Upper lobe of left lung (tissue), 6 donors: ENCODE data around the gene ARHGEF12. TPM values are rescaled to one million over a fixed set of nuclear protein-coding genes. Genes with fewer than 3 reads are reported as not detected.
A peak's percentile ranks its signal among the peaks of the same experiment; 100 is the strongest.

Source experiments
- ATAC-seq, 2 donors: fragments of 200-7000 bp; cut with Tn5 transposase; one replicate each; pipeline ENCODE4 v1.9.1; 2022; ENCODE audit warnings: mild to moderate bottlenecking in 2 of 2, moderate library complexity in 2 of 2; ENCODE audit not compliant: low FRiP score in 2 of 2
- DNase-seq, 2 donors: peaks; one replicate each; pipeline ENCODE4 v3.0.0-alpha.2; 2019 to 2020
- H3K27ac ChIP-seq, 4 donors: fragments of 200-600 bp; sonication (generic); one replicate each; pipeline ENCODE4 v1.5.1; 2016 to 2019
- H3K27me3 ChIP-seq, 4 donors: fragments of 200-600 bp; sonication (generic); one replicate each; pipeline ENCODE4 v1.5.1; 2017 to 2019
- H3K36me3 ChIP-seq, 4 donors: fragments of 200-600 bp; sonication (generic); one replicate each; pipeline ENCODE4 v1.5.1; 2016 to 2019
- H3K4me1 ChIP-seq, 4 donors: fragments of 200-600 bp; sonication (generic); one replicate each; pipeline ENCODE4 v1.5.1; 2018 to 2019
- H3K4me3 ChIP-seq, 4 donors: fragments of 200-600 bp; sonication (generic); one replicate each; pipeline ENCODE4 v1.5.1; 2017 to 2019; ENCODE audit warnings: mild to moderate bottlenecking in 2 of 4, moderate library complexity in 1 of 4
- H3K9me3 ChIP-seq, 4 donors: fragments of 200-600 bp; sonication (generic); one replicate each; pipeline ENCODE4 v1.5.1; 2018 to 2019
- EP300 ChIP-seq, 4 donors: sonication (generic); formaldehyde crosslinking; IDR thresholded peaks; one replicate each; pipeline ENCODE4 v1.5.1; 2017; ENCODE audit warnings: antibody characterized with exemption in 4 of 4, control low read depth in 2 of 4
- POLR2A ChIP-seq, 4 donors: fragments of 450-650 bp; IDR thresholded peaks; one replicate each; pipeline ENCODE4 v1.5.1; 2016 to 2017; ENCODE audit warnings: antibody characterized with exemption in 4 of 4, mild to moderate bottlenecking in 2 of 4
- POLR2AphosphoS5 ChIP-seq, 2 donors: sonication (generic); formaldehyde crosslinking; IDR thresholded peaks; one replicate each; pipeline ENCODE4 v1.5.1; 2017; ENCODE audit warnings: antibody characterized with exemption in 2 of 2
- WGBS, 2 donors: methylation state at CpG; one replicate each; pipeline ENCODE4 v1.1.5; 2017 to 2018; 5-methylcytosine and 5-hydroxymethylcytosine counted together
- small RNA-seq, 4 donors: library from RNA; depleted of rRNA; stranded (forward); fragments of <200 nt; gene quantifications; one replicate each; pipeline ENCODE3, GENCODE V24; 2016
- total RNA-seq, 6 donors: library from RNA; depleted of rRNA in 4 of 6; stranded (reverse); fragments of >200 nt in 4 of 6; gene quantifications; one replicate each; pipeline versions ENCODE4 v1.1.0 to v1.2.1, GENCODE V29; 2016 to 2021
- TF ChIP-seq, protein P1 (sequence below), 6 experiments: fragments of 450-650 bp in 4 of 6; fragments of 200-600 bp in 2 of 6; sonication (generic) in 2 of 6; IDR thresholded peaks; one replicate each; pipeline ENCODE4 v1.5.1; 2016 to 2019; ENCODE audit warnings: antibody characterized with exemption in 6 of 6
- donor health status: DM: no; HTN: no; CAD: no; lungs with moderate emphysema.
- donor health status: DM: no; HTN: yes; CAD: no; lungs with severe emphysema.

Gene ARHGEF12
- total RNA-seq, 6 donors from 2014 or later: 90.1 to 170 (median 106) TPM

DNA sequence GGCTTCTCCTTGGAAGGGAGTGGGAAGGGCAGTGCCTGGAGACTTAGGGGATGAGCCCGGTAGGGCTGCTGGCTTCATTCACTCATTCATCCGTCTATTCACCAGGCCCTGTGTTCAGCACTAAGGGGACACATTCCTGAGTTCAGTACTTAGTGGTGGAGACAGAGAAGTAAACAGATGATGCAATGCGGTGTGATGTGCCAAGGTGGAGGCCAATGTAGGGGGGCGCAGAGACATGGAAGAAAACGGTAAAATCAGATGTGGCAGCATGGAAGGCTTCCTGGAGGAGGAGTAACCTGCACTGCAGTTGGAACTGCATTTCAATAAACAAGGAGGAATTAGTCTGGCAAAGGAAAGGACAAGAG lies 196.6 kb downstream of the ARHGEF12 start:
- H3K36me3 ChIP-seq: no peaks in the 10 kb centered on the region
- DNase-seq: no peak
- H3K4me1 ChIP-seq: no peaks in the 10 kb centered on the region
- no peaks in the 10 kb centered on the region for H3K9me3 ChIP-seq
- TF ChIP-seq POLR2AphosphoS5 (IDR thresholded peaks at IDR 0.05): no peak
- peak overlapping the region in 1 of 4 donors; percentile 23 for H3K27ac ChIP-seq
- 59% methylated on average over 5 of the region's 5 CpGs for WGBS, 2 donors
- no peak overlapping the region for H3K4me3 ChIP-seq
- no peak for ATAC-seq
- H3K27me3 ChIP-seq: no peaks in the 10 kb centered on the region

DNA sequence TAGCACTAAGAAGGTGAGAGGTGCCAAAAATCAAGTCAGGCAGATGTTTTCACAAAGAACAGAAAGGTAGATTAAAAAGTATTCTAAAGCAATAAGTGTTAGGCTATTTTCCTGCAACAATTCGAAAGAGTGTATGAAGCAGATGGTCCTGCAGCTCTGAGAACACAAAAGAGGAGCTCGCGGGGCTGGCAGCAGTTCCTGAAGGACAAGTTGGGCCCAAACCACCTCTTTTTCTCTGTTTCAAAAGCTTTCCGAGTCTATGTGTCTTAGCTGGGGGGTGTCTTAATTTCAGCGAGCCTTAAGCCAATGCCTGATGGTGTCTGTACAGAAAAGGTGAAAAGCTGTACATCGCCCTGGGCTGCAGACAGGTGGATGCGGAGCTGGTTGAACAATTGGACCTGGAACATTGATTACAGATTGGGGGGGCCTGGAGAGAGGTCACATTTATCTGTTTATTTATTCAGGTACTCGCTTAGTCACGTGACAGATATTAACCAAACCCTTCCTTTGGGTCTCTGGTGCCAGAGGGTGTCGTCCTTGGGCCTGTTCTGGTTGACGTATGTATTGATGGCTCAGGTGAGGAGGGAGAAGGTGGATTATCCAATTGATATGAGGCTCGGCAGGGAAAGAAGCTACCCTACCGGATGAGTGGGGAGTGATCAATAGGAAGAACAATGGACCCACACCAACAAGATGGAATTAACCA lies 200.0 kb downstream of the ARHGEF12 start:
- Histone ChIP-seq H3K36me3 (no peaks in the 10 kb centered on the region), H3K27me3 (no peaks in the 10 kb centered on the region), H3K9me3 (no peaks in the 10 kb centered on the region), H3K4me3 (no peak overlapping the region), H3K27ac (no peak overlapping the region), H3K4me1 (no peaks in the 10 kb centered on the region)
- TF ChIP-seq POLR2A (IDR thresholded peaks at IDR 0.05) (no peak), POLR2AphosphoS5 (IDR thresholded peaks at IDR 0.05) (no peak), EP300 (IDR thresholded peaks at IDR 0.05) (no peak)
- TF ChIP-seq, protein P1, sequence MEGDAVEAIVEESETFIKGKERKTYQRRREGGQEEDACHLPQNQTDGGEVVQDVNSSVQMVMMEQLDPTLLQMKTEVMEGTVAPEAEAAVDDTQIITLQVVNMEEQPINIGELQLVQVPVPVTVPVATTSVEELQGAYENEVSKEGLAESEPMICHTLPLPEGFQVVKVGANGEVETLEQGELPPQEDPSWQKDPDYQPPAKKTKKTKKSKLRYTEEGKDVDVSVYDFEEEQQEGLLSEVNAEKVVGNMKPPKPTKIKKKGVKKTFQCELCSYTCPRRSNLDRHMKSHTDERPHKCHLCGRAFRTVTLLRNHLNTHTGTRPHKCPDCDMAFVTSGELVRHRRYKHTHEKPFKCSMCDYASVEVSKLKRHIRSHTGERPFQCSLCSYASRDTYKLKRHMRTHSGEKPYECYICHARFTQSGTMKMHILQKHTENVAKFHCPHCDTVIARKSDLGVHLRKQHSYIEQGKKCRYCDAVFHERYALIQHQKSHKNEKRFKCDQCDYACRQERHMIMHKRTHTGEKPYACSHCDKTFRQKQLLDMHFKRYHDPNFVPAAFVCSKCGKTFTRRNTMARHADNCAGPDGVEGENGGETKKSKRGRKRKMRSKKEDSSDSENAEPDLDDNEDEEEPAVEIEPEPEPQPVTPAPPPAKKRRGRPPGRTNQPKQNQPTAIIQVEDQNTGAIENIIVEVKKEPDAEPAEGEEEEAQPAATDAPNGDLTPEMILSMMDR (IDR thresholded peaks at IDR 0.05): no peak
- WGBS, 2 donors: 91 to 94% methylated on average over 13 of the region's 13 CpGs
- DNase-seq (no peak), ATAC-seq (no peak)

DNA sequence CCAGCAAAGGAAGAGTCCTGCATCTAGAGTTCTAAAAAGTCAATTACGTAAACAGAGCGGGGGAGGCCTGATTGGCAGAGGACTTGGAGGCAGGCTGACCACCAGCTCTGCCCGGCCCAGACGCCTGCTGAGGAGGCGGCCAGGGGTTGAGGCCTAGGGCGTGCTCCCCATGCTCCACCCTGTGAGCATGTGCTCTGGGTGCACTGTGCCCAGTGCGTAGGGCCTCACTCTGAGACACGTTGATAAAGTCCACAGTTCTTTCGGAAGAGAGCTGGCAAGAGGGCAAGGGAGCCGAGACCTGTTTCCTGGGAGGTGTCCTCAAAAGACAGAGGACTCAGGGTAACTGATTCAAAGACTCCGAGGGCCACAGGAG lies 200.6 kb downstream of the ARHGEF12 start:
- 93 to 96% methylated on average over 11 of the region's 11 CpGs for WGBS, 2 donors
- no peak overlapping the region for H3K27ac ChIP-seq
- H3K36me3 ChIP-seq: no peaks in the 10 kb centered on the region
- H3K4me1 ChIP-seq: no peaks in the 10 kb centered on the region
- TF ChIP-seq POLR2AphosphoS5 (IDR thresholded peaks at IDR 0.05) (no peak), EP300 (IDR thresholded peaks at IDR 0.05) (no peak), POLR2A (IDR thresholded peaks at IDR 0.05) (no peak)
- TF ChIP-seq, protein P1 (IDR thresholded peaks at IDR 0.05): no peak
- DNase-seq (peak in 1 of 2 donors; percentile 53), ATAC-seq (no peak)
- no peak overlapping the region for H3K4me3 ChIP-seq
- peaks cover 0 to 3% (median 0%) of the 10 kb centered on the region in 4 donors for H3K9me3 ChIP-seq
- H3K27me3 ChIP-seq: no peaks in the 10 kb centered on the region

DNA sequence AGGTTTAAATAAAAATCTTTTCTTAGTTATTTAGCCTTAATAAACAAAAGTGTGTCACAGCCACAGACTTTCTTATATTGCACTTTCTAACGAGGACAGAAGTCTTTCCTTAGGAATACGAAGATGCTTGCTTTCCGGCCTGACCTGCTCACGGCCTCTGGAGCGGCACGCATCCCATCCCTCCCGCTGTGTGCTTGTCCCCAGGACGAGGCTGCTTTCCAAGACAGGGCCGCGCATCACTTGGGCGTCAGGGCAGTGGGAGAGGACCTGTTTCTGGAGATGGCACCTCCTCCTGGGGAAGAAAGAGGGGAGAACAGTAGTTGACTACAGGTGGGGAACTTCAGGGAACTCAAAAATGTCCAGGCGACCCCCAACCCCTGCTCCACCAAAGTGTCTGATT lies 201.8 kb downstream of the ARHGEF12 start:
- no peaks in the 10 kb centered on the region for H3K4me1 ChIP-seq
- peaks cover 0 to 5% (median 0%) of the 10 kb centered on the region in 4 donors for H3K9me3 ChIP-seq
- no peak overlapping the region for H3K4me3 ChIP-seq
- WGBS, 2 donors: 92 to 95% methylated on average over 12 of the region's 12 CpGs
- H3K27me3 ChIP-seq: no peaks in the 10 kb centered on the region
- peak in 1 of 2 donors; percentile 51 for DNase-seq
- no peaks in the 10 kb centered on the region for H3K36me3 ChIP-seq
- no peak overlapping the region for H3K27ac ChIP-seq
- ATAC-seq: no peak
- TF ChIP-seq, protein P1 (IDR thresholded peaks at IDR 0.05): no peak

DNA sequence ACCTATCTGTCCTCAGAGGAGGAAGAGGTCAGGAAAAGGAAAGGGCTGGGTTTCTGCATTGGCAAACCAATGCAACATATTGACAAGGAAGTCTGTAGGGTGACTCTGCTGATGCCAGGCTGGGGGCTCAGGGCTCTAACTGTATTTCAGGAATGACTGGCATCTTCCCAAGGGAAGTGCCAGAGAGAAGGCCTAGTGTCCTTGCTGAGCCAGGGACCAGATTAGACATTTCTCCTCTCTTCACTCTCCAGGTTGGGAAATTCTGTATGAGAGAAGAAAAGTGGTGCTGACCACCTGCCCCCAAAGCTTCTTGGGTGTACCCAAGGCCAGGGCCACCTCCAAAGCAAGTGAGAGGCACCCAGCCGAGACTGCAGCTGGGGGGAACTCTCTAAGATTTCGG lies 202.5 kb downstream of the ARHGEF12 start:
- TF ChIP-seq POLR2A (IDR thresholded peaks at IDR 0.05): no peak
- TF ChIP-seq, protein P1 (IDR thresholded peaks at IDR 0.05): no peak
- TF ChIP-seq EP300 (IDR thresholded peaks at IDR 0.05): no peak
- no peak for TF ChIP-seq POLR2AphosphoS5 (IDR thresholded peaks at IDR 0.05)

More for the DNA sequence above, 202.5 kb downstream of the ARHGEF12 start:
- DNase-seq: no peak
- 89 to 100% methylated on average over 2 of the region's 2 CpGs for WGBS, 2 donors
- H3K4me1 ChIP-seq: no peaks in the 10 kb centered on the region
- no peaks in the 10 kb centered on the region for H3K27me3 ChIP-seq
- no peak overlapping the region for H3K27ac ChIP-seq
- ATAC-seq: no peak
- no peaks in the 10 kb centered on the region for H3K36me3 ChIP-seq
- peaks cover 0 to 5% (median 0%) of the 10 kb centered on the region in 4 donors for H3K9me3 ChIP-seq
- no peak overlapping the region for H3K4me3 ChIP-seq

Small RNA genes within 50 kb of the gene (small RNA-seq; reads per million reads assigned to genes)
- gene RF00100: 68.0 to 418 (median 154) reads per million in 4 donors

Other genes starting within 250 kb of the ARHGEF12 start
- 10 to 100 TPM in 2 of 6 donors, 1 to 10 TPM in 4; 2.3 to 36.7 (median 8.4) TPM for gene TRIM29, start 198.3 kb upstream of the ARHGEF12 start, total RNA-seq
- gene OAF, start 125.4 kb upstream of the ARHGEF12 start, total RNA-seq: 10 to 100 TPM in 2 of 6 donors, 1 to 10 TPM in 4; 5.1 to 41.6 (median 8.7) TPM
- 10 to 100 TPM in 1 of 6 donors, 1 to 10 TPM in 5; 1.7 to 21.0 (median 3.5) TPM for gene POU2F3, start 96.3 kb upstream of the ARHGEF12 start, total RNA-seq
- 1 to 10 TPM; 1.2 to 5.4 (median 3.1) TPM for gene TLCD5, start 11.1 kb upstream of the ARHGEF12 start, total RNA-seq
- gene GRIK4, start 175.3 kb downstream of the ARHGEF12 start, total RNA-seq: 1 to 10 TPM in 3 of 6 donors, under 1 TPM in 3; 0.30 to 8.4 (median 0.78) TPM